Fibroblast of the aortic adventitia (primary cell): Measurements from ENCODE around the gene FAM3B. TPM values are rescaled to one million over a fixed set of nuclear protein-coding genes. Genes with fewer than 3 reads are reported as not detected.

Source experiments
- DNase-seq: peaks from one replicate; pipeline ENCODE4 v3.0.0-alpha.2; 2010; ENCODE audit warnings: low read depth
- H3K4me3 ChIP-seq: 2 replicates; pipeline ENCODE4 v1.5.1; 2011; ENCODE audit warnings: low read depth, mild to moderate bottlenecking, control low read depth, low read length, moderate library complexity
- total RNA-seq: library from RNA; depleted of rRNA; stranded (reverse); fragments of >200 nt; gene quantifications from 2 replicates; pipeline ENCODE4 v1.2.3, GENCODE V29; 2012; ENCODE audit warnings: low replicate concordance
- TF ChIP-seq, protein P1 (sequence below): IDR thresholded peaks from 2 replicates; pipeline ENCODE4 v1.5.1; 2011; ENCODE audit warnings: mild to moderate bottlenecking, low read length, control low read depth, inconsistent platforms; ENCODE audit not compliant: insufficient read depth

FAM3B gene
- total RNA-seq, 1 donor, result not detected

DNA sequence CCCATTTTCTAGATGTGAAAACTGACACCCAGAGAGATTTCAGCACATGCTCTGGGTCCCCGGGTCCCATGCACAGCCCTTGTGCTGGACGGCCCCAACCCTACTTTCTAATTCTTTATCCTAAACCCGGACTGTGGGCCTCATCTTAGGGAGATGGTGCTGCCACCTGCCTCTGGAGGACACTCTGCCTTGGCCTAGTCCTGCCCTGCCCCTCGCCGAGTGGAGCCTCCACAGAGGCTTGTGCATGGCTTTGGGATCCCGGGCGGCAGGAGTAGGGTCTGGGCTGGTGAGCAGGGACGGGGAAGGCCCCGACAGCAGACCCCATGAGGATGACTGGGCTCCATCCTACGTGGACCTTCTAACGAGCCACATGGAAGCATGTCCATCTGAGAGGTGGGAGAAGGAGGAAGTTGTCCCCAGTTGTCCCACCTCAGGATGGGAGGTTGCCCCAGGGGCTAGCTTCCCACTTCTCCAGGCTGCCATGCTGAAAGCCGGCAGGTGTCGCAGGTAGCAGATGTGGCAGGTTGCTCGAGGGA is 57.6 kb downstream of the FAM3B start:
- no peak for DNase-seq
- TF ChIP-seq, protein P1, sequence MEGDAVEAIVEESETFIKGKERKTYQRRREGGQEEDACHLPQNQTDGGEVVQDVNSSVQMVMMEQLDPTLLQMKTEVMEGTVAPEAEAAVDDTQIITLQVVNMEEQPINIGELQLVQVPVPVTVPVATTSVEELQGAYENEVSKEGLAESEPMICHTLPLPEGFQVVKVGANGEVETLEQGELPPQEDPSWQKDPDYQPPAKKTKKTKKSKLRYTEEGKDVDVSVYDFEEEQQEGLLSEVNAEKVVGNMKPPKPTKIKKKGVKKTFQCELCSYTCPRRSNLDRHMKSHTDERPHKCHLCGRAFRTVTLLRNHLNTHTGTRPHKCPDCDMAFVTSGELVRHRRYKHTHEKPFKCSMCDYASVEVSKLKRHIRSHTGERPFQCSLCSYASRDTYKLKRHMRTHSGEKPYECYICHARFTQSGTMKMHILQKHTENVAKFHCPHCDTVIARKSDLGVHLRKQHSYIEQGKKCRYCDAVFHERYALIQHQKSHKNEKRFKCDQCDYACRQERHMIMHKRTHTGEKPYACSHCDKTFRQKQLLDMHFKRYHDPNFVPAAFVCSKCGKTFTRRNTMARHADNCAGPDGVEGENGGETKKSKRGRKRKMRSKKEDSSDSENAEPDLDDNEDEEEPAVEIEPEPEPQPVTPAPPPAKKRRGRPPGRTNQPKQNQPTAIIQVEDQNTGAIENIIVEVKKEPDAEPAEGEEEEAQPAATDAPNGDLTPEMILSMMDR, result no peak
- H3K4me3 ChIP-seq, result no peak overlapping the region

DNA sequence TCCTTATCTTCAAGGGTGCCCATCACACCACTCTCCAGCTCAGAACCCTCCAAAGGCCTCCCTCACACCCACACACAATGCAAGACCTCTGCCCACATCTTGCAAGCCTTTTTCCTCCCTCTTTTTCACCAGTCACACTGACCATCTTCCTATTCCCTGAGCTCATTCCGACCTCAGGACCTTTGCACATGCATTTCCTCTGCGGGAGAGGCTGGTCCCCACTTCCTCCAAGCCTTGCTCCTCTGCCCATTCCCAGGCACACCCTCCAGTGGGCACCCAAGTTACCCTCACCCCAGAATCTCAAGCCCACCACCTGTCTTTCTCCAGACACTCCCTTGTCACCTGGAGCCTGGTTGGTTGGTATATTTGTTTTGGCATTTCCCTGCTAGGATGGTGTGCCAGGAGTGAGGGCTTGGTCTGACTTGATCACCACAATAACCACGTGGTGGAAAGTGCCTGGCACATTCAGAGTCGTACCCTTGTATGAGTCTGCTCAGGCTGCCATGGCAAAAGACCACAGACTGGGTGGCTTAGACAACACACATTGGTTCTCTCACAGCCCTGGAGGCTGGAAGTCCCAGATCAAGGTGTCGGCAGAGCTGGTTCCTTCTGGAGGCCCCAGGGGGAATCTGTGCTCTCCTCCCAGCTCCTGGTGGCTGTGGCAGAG is 58.4 kb downstream of the FAM3B start:
- DNase-seq, result no peak
- TF ChIP-seq, protein P1, result no peak

DNA sequence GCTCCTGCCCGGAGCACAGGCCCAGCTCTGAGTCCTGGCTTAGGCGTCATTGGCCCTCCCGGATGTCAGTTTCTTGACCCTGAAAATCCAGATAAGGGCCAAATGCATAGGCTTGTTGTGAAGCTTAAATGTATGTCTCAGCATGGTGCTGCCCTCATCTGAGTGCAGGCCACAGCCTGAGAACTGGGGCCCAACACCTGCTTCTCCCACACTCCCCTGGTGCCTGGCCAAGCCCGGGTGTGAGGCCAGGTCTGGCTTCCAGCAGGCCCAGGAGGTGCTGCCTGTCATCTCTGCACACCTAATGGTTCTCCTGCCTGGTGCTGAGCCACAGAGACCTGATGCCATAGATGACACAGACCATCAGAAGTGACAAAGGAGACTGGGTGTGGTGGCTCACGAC is 59.3 kb downstream of the FAM3B start:
- no peak overlapping the region for H3K4me3 ChIP-seq
- no peak for DNase-seq
- TF ChIP-seq, protein P1, result no peak

More for the DNA sequence above, 58.4 kb downstream of the FAM3B start:
- H3K4me3 ChIP-seq, result no peak overlapping the region

DNA sequence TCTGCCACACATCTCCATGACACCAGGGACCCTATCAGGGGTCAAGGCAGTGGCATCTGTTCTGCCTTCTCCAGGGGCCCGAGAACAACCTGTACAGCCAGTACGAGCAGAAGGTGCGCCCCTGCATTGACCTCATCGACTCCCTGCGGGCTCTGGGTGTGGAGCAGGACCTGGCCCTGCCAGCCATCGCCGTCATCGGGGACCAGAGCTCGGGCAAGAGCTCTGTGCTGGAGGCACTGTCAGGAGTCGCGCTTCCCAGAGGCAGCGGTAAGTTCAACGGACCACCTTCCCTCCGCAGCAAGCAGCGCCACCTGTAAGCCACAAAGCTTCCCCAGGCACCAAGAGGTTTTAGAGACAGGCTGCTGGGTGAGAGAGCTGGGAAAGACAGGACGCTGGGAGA is 61.1 kb downstream of the FAM3B start:
- no peak overlapping the region for H3K4me3 ChIP-seq
- TF ChIP-seq, protein P1, result no peak
- DNase-seq, result no peak

DNA sequence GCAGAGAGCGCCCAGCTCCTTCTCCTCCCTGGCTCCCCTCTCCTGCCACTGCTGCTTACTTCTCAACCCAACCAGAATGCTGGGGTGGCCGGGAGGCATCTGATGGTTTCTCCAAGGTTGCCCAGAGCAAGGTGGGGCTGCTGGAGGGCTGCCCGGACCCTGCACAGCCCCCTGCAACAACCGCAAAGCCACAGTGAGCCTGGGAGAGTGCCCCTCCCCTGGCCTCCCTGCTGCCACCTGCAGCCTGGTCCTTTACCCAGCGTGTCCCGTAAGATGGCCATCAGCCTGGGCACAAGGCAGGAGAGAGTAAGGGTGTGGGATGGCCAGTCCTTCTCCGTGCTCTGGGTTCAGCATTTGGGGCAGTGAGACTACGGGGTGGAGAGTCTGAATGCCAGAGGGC is 62.2 kb downstream of the FAM3B start:
- TF ChIP-seq, protein P1, result no peak
- no peak overlapping the region for H3K4me3 ChIP-seq
- no peak for DNase-seq

DNA sequence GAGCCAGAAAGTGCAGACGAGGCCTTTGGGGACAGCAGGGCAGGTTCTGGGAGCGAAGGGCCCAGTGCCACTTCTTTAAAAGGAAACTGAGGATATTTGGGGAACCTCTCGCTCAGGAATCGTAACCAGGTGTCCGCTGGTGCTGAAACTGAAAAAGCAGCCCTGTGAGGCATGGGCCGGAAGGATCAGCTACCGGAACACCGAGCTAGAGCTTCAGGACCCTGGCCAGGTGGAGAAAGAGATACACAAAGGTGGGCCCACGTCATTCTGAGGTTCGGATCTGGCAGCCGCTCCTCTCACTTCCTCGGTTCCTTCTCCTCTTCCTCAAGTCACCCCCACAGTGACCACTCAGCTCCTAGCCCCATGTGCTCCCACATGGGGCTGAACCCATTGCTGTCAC is 63.3 kb downstream of the FAM3B start:
- no peak overlapping the region for H3K4me3 ChIP-seq
- TF ChIP-seq, protein P1, result no peak
- DNase-seq, result no peak

DNA sequence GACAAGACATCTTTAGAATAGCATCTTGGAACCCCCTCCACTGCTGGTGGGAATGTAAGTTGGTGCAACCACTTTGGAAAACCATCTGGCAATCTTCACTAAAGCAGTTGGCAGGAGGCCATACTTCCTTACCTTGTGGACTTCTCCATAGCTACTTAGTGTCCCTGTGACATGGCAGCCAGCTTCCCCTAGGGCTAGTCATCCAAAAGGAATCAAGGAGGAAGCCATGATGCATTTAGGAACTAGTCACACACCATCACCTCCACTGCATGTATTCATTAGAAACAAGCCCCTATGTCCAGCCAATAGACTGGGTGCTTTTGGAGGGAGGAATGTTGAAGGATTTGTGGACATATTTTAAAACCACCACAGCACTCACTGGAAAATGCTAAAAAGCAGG is 65.1 kb downstream of the FAM3B start:
- H3K4me3 ChIP-seq, result no peak overlapping the region
- TF ChIP-seq, protein P1, result no peak
- DNase-seq, result no peak
